Immature natural killer cell (primary cell): ENCODE data around the gene TRIOBP. TPM values are rescaled to one million over a fixed set of nuclear protein-coding genes. Genes with fewer than 3 reads are reported as not detected.

ENCODE experiments used
- DNase-seq, 3 donors: peaks; one replicate each; pipeline ENCODE4 v3.0.0; 2022; ENCODE audit warnings: mixed read lengths in 1 of 3
- H3K27ac Mint-ChIP-seq, 6 donors: one replicate each; pipeline ENCODE4 v1.8.0; 2020; ENCODE audit warnings: mixed read lengths in 6 of 6, mild to moderate bottlenecking in 5 of 6, inconsistent platforms in 4 of 6, moderate library complexity in 3 of 6
- H3K27me3 Mint-ChIP-seq, 3 donors: one replicate each; pipeline ENCODE4 v1.8.0; 2020 to 2021; ENCODE audit warnings: low read depth in 3 of 3, mild to moderate bottlenecking in 3 of 3, mixed read lengths in 3 of 3, moderate library complexity in 3 of 3, inconsistent platforms in 1 of 3
- H3K36me3 Mint-ChIP-seq, 3 donors: one replicate each; pipeline ENCODE4 v1.8.0; 2020; ENCODE audit warnings: mixed read lengths in 3 of 3, inconsistent platforms in 2 of 3, mild to moderate bottlenecking in 2 of 3
- H3K4me1 Mint-ChIP-seq, 2 donors: one replicate each; pipeline ENCODE4 v1.8.0; 2020; ENCODE audit warnings: inconsistent platforms in 2 of 2, mild to moderate bottlenecking in 2 of 2, mixed read lengths in 2 of 2, moderate library complexity in 1 of 2
- H3K4me3 Mint-ChIP-seq, 5 donors: one replicate each; pipeline ENCODE4 v1.8.0; 2020; ENCODE audit warnings: mild to moderate bottlenecking in 5 of 5, mixed read lengths in 5 of 5, inconsistent platforms in 3 of 5, moderate library complexity in 3 of 5
- H3K9me3 Mint-ChIP-seq, 6 donors: one replicate each; pipeline ENCODE4 v1.8.0; 2020; ENCODE audit warnings: mild to moderate bottlenecking in 6 of 6, mixed read lengths in 6 of 6, inconsistent platforms in 4 of 6, moderate library complexity in 3 of 6
- polyA plus RNA-seq, 3 donors: library from polyadenylated mRNA; unstranded; fragments of 300-500 nt; fragmentation: Illumina TruSeq; gene quantifications; one replicate each; pipeline ENCODE4 v1.2.3, GENCODE V29; 2021

Gene TRIOBP
- polyA plus RNA-seq, 3 donors from 2014 or later: 15.0 to 22.4 (median 20.8) TPM

- no peaks in the 10 kb centered on the region for H3K9me3 Mint-ChIP-seq
- H3K27me3 Mint-ChIP-seq: peaks cover 5 to 6% (median 5%) of the 10 kb centered on the region in 3 donors
Observed at GRCh38 chr22:37816543-37817180, 119.8 kb downstream of the TRIOBP start.

DNA sequence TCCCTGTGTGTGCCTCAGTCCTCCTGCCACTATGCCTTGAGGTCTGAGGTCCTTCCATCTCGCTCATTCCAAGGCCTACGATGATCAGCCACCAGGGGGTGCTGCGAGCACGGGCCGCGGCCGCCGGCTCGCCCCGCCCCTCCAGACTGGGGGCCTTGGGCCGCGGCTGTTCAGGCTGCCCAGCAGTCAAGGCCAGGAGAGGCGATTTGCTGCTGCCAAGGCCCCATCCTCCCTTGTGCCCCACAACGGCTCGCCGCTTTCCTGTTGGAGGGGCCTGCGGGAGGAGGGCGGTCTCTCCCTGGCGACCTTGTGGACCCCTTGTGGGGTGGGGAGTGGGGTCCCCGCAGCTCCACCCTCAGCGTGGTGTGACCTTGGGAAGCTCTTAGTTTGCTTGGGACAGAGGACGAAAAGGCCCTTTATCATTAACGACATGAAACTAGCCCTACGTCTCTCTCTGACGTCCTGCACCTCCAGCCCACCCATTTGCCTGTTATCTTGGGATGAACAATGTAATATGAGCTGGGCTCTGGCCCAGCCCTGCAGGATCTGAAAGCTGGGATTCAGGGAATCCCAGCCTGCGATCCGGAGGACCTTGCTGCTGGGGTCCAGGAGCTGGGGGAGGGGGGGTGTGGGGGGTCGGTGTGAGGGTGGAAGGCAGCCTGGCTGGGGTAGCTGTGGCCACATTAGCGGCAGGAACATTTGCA is 121.0 kb downstream of the TRIOBP start:
- H3K27ac Mint-ChIP-seq: no peak overlapping the region
- peaks cover 11 to 16% of the 10 kb centered on the region in 2 donors for H3K4me1 Mint-ChIP-seq
- peak overlapping the region; percentile 47 to 62 (median 58) for H3K4me3 Mint-ChIP-seq
- H3K36me3 Mint-ChIP-seq: no peaks in the 10 kb centered on the region
- peaks cover 5 to 9% (median 8%) of the 10 kb centered on the region in 3 donors for H3K27me3 Mint-ChIP-seq
- DNase-seq: peak; percentile 74 to 80 (median 77)
- no peaks in the 10 kb centered on the region for H3K9me3 Mint-ChIP-seq

More at GRCh38 chr22:37816543-37817180, 119.8 kb downstream of the TRIOBP start:
- no peaks in the 10 kb centered on the region for H3K36me3 Mint-ChIP-seq
- no peak overlapping the region for H3K27ac Mint-ChIP-seq
- H3K4me1 Mint-ChIP-seq: peaks cover 11 to 16% of the 10 kb centered on the region in 2 donors
- no peak for DNase-seq
- H3K4me3 Mint-ChIP-seq: peak overlapping the region in 1 of 5 donors; percentile 18

DNA sequence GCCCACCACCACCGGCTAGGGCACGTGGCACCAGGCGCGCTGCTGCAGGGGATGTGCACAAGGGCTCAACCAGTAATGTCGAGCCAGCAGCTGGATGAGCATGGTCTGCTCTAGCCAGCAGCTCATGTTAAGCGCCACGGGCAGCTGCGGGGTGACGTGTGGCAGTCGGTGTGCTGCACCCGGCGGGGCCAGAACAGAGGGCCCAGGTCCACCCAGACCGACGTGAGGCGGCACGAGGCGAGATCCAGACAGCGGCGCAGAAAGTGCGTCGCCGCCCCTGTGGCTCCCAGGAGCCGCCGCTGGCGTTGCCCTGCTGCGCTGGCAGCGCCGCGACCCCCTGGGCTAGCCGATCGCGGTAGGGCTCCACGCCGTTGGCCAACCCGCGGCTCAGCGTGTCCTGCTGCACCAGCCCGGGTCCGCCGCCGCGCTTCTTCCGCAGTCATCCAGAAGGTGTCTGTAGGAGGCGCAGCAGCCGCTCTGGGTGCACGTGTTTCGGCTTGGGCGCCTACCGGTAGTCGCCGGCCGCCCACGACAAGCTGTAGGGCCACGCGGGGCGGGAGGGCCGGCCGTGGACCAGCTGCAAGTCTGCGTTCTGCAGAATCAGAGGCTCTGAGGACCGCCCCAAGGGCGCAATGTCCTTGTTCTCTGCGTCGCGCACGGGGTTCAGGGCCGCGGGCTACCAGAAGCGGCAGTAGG is 121.7 kb downstream of the TRIOBP start:
- H3K27ac Mint-ChIP-seq: no peak overlapping the region
- DNase-seq: peak; percentile 57 to 65 (median 63)
- no peaks in the 10 kb centered on the region for H3K36me3 Mint-ChIP-seq
- peak overlapping the region; percentile 61 to 73 (median 65) for H3K4me3 Mint-ChIP-seq
- H3K4me1 Mint-ChIP-seq: peaks cover 11 to 16% of the 10 kb centered on the region in 2 donors
- no peaks in the 10 kb centered on the region for H3K9me3 Mint-ChIP-seq
- H3K27me3 Mint-ChIP-seq: peaks cover 5 to 9% (median 8%) of the 10 kb centered on the region in 3 donors

DNA sequence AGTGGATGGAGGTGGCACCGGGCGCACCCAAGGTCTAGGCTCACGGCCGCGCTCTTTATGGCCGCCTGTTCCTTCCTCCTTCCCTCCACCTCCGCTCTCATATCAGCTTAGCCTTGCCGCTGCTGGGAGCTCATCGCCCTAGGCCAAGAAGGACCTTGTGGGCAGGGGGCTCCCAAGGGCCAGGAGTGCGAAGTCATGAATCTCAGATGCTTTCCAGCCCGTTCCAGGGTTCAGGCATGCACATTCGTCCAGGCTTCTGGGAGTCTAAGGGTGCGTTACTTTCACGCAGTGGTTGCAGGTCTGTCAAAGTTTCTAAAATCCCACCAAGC is 122.2 kb downstream of the TRIOBP start:
- Mint-ChIP-seq H3K4me3 (peak overlapping the region; percentile 61 to 73 (median 65)), H3K4me1 (peaks cover 11 to 16% of the 10 kb centered on the region in 2 donors), H3K27ac (no peak overlapping the region), H3K27me3 (peaks cover 5 to 9% (median 8%) of the 10 kb centered on the region in 3 donors), H3K36me3 (no peaks in the 10 kb centered on the region), H3K9me3 (no peaks in the 10 kb centered on the region)
- no peak for DNase-seq

- no peak overlapping the region for H3K4me3 Mint-ChIP-seq
- H3K4me1 Mint-ChIP-seq: peaks cover 11 to 18% of the 10 kb centered on the region in 2 donors
- peaks cover 5 to 9% (median 8%) of the 10 kb centered on the region in 3 donors for H3K27me3 Mint-ChIP-seq
- no peak for DNase-seq
- no peaks in the 10 kb centered on the region for H3K9me3 Mint-ChIP-seq
- no peak overlapping the region for H3K27ac Mint-ChIP-seq
- H3K36me3 Mint-ChIP-seq: no peaks in the 10 kb centered on the region
Observed at GRCh38 chr22:37820350-37820749, 123.5 kb downstream of the TRIOBP start.

GRCh38 chr22:37822079-37822833 is 125.4 kb downstream of the TRIOBP start:
- Mint-ChIP-seq H3K4me1 (peaks cover 11 to 20% of the 10 kb centered on the region in 2 donors), H3K4me3 (no peak overlapping the region), H3K36me3 (no peaks in the 10 kb centered on the region), H3K27me3 (peaks cover 5 to 13% (median 6%) of the 10 kb centered on the region in 3 donors), H3K27ac (no peak overlapping the region), H3K9me3 (no peaks in the 10 kb centered on the region)
- DNase-seq: no peak

DNA sequence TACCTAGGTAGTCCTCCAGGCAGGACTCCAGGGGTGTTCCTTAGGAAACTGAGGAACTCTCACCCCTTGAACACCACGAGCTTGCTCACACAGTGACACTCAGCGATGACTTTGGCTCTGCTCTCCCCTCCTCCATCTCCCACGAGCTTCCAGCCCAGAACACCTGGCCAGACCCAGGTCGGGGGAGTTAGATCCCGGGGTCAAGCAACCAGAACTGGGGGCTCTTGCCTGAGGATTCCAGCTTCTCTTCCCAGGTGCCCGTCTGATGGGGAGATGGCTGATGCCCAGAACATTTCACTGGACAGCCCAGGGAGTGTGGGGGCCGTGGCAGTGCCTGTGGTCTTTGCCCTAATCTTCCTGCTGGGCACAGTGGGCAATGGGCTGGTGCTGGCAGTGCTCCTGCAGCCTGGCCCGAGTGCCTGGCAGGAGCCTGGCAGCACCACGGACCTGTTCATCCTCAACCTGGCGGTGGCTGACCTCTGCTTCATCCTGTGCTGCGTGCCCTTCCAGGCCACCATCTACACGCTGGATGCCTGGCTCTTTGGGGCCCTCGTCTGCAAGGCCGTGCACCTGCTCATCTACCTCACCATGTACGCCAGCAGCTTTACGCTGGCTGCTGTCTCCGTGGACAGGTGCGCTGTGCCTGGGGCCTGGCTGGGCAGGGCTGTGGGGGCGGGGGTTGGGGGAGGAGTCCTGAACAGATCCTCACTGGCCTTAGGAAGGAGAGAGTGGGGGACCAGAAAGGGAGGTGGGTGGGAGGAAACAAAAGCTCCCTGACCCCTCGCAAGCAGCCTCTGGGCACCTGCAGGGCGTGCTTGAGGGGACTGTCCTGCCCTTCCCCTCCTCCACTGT is 126.5 kb downstream of the TRIOBP start, which contains the start of gene GALR3:
GALR3 (plus strand) TSS at position 249 of the 852 bp plus-strand sequence; CDS start at position 274, 25 bp downstream.
- Mint-ChIP-seq H3K27me3 (peaks cover 3 to 13% (median 6%) of the 10 kb centered on the region in 3 donors), H3K9me3 (no peaks in the 10 kb centered on the region), H3K36me3 (peaks cover 0 to 3% (median 0%) of the 10 kb centered on the region in 3 donors), H3K4me1 (peaks cover 0 to 12% of the 10 kb centered on the region in 2 donors), H3K4me3 (peak within 1 kb of the TSS in 3 of 5 donors; percentile 50 to 70 (median 68)), H3K27ac (no peak within 1 kb of the TSS)
- no peak for DNase-seq

DNA sequence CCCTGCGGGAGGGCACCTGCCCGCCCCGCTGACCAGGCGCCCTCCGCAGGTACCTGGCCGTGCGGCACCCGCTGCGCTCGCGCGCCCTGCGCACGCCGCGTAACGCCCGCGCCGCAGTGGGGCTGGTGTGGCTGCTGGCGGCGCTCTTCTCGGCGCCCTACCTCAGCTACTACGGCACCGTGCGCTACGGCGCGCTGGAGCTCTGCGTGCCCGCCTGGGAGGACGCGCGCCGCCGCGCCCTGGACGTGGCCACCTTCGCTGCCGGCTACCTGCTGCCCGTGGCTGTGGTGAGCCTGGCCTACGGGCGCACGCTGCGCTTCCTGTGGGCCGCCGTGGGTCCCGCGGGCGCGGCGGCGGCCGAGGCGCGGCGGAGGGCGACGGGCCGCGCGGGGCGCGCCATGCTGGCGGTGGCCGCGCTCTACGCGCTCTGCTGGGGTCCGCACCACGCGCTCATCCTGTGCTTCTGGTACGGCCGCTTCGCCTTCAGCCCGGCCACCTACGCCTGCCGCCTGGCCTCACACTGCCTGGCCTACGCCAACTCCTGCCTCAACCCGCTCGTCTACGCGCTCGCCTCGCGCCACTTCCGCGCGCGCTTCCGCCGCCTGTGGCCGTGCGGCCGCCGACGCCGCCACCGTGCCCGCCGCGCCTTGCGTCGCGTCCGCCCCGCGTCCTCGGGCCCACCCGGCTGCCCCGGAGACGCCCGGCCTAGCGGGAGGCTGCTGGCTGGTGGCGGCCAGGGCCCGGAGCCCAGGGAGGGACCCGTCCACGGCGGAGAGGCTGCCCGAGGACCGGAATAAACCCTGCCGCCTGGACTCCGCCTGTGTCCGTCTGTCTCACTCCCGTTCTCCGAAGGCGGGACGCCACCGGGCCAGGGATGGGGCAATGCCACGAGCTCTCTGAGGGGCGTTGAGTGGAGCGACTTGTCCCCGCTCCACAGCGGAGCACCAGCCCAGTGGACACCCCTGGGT is 128.1 kb downstream of the TRIOBP start:
- no peak overlapping the region for H3K27ac Mint-ChIP-seq
- peaks cover 0 to 7% (median 0%) of the 10 kb centered on the region in 3 donors for H3K36me3 Mint-ChIP-seq
- H3K27me3 Mint-ChIP-seq: peaks cover 0 to 13% (median 6%) of the 10 kb centered on the region in 3 donors
- H3K9me3 Mint-ChIP-seq: no peaks in the 10 kb centered on the region
- peaks cover 0 to 6% of the 10 kb centered on the region in 2 donors for H3K4me1 Mint-ChIP-seq
- peak overlapping the region; percentile 55 to 78 (median 68) for H3K4me3 Mint-ChIP-seq
- peak in 1 of 3 donors; percentile 21 for DNase-seq

Other genes with a start within 250 kb of the TRIOBP start
- 100 to 1,000 TPM; 235 to 361 (median 286) TPM for gene MFNG, start 210.7 kb upstream of the TRIOBP start, polyA plus RNA-seq
- gene CARD10, start 177.6 kb upstream of the TRIOBP start, polyA plus RNA-seq: under 1 TPM in 2 of 3 donors, not detected in 1; 0.13 to 0.36 TPM
- under 1 TPM in 2 of 3 donors, not detected in 1; 0.17 to 0.40 TPM for gene CDC42EP1, start 136.6 kb upstream of the TRIOBP start, polyA plus RNA-seq
- gene LGALS2, start 117.0 kb upstream of the TRIOBP start, polyA plus RNA-seq: 10 to 100 TPM in 1 of 3 donors, 1 to 10 TPM in 2; 3.4 to 30.4 (median 8.2) TPM
- gene GGA1, start 88.2 kb upstream of the TRIOBP start, polyA plus RNA-seq: 10 to 100 TPM; 21.3 to 29.6 (median 25.3) TPM
- gene SH3BP1, start 57.4 kb upstream of the TRIOBP start, polyA plus RNA-seq: 10 to 100 TPM; 12.6 to 41.2 (median 21.2) TPM
- 10 to 100 TPM in 1 of 3 donors, 1 to 10 TPM in 2; 2.2 to 13.2 (median 7.7) TPM for gene PDXP, start 38.3 kb upstream of the TRIOBP start, polyA plus RNA-seq
- 100 to 1,000 TPM; 416 to 572 (median 473) TPM for gene LGALS1, start 21.4 kb upstream of the TRIOBP start, polyA plus RNA-seq
- 10 to 100 TPM; 34.6 to 59.3 (median 42.3) TPM for gene NOL12, start 10.7 kb upstream of the TRIOBP start, polyA plus RNA-seq
- gene GCAT, start 110.9 kb downstream of the TRIOBP start, polyA plus RNA-seq: under 1 TPM in 2 of 3 donors, not detected in 1; 0.64 to 0.71 TPM
- not detected for gene GALR3, start 126.3 kb downstream of the TRIOBP start, polyA plus RNA-seq
- 10 to 100 TPM in 2 of 3 donors, 1 to 10 TPM in 1; 6.2 to 15.8 (median 12.4) TPM for gene ANKRD54, start 147.3 kb downstream of the TRIOBP start, polyA plus RNA-seq
- 100 to 1,000 TPM; 167 to 215 (median 185) TPM for gene EIF3L, start 152.4 kb downstream of the TRIOBP start, polyA plus RNA-seq
- 1 to 10 TPM; 1.3 to 5.8 (median 2.1) TPM for gene MICALL1, start 209.2 kb downstream of the TRIOBP start, polyA plus RNA-seq